Transverse colon (tissue), 4 donors: Measurements from ENCODE around the gene EDNRB.

ENCODE experiments used
- CTCF ChIP-seq, 5 experiments: fragments of 200-600 bp in 3 of 5; fragments of 450-650 bp in 2 of 5; sonication (generic) in 3 of 5; IDR thresholded peaks; 1 replicate in 2 of 5; 2 replicates in 3 of 5; pipeline ENCODE4 v1.5.1; 2016 to 2017; ENCODE audit warnings: antibody characterized with exemption in 5 of 5, inconsistent platforms in 3 of 5, mild to moderate bottlenecking in 2 of 5, moderate library complexity in 1 of 5
- POLR2AphosphoS5 ChIP-seq, 3 donors: sonication (generic); formaldehyde crosslinking; IDR thresholded peaks; one replicate each; pipeline ENCODE4 v1.6.1; 2016; ENCODE audit warnings: antibody characterized with exemption in 3 of 3

GRCh38 chr13:77896536-77896935, 22.1 kb downstream of the EDNRB start:
- TF ChIP-seq CTCF (IDR thresholded peaks at IDR 0.05) = no peak
- TF ChIP-seq POLR2AphosphoS5 (IDR thresholded peaks at IDR 0.05) = no peak
